ENCODE data around the gene MED16.

DNA sequence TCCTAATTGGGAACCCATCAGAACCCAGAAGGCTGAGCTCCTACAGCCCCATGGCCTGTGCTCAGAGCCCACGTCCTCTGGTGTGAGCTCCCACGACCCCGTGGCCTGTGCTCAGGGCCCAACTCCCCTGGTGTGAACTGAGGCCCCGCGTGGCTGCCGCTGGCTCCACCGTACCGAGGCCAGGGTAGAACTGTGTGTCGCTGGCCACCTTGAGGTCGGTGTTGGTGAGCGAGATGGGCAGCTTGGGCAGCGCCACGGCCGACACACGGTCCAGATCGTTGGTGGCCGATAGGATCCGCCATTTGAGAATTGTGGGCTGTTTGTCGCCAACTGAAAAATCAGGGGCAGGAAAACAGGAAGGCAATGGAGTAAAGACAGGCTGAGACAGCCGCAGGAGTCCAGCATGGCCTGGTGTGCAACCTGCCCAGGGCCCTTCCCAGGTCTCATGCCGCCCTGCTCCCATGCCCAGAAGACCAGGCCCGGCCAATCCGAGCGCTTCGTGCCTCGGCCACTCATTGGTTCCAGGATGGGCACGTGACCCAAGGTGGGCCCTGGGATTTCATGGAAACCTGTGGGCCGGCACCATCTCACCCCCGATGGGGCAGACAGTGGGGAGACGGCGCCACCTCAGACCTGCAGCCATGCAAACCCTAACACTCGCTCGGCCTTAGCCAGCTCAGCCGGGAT is 11.5 kb downstream of the MED16 start:
- TF ChIP-seq TRIM24 (CRISPR knock-in tag; IDR thresholded peaks at IDR 0.05) (no peak), SP4 (CRISPR knock-in tag; IDR thresholded peaks at IDR 0.05) (no peak), MXI1 (IDR thresholded peaks at IDR 0.05; ENCODE audit: borderline replicate concordance, low read depth, low read length) (no peak), ZNF33A (CRISPR knock-in tag; IDR thresholded peaks at IDR 0.05; ENCODE audit: borderline replicate concordance) (no peak)
- TF ChIP-seq, protein P1, sequence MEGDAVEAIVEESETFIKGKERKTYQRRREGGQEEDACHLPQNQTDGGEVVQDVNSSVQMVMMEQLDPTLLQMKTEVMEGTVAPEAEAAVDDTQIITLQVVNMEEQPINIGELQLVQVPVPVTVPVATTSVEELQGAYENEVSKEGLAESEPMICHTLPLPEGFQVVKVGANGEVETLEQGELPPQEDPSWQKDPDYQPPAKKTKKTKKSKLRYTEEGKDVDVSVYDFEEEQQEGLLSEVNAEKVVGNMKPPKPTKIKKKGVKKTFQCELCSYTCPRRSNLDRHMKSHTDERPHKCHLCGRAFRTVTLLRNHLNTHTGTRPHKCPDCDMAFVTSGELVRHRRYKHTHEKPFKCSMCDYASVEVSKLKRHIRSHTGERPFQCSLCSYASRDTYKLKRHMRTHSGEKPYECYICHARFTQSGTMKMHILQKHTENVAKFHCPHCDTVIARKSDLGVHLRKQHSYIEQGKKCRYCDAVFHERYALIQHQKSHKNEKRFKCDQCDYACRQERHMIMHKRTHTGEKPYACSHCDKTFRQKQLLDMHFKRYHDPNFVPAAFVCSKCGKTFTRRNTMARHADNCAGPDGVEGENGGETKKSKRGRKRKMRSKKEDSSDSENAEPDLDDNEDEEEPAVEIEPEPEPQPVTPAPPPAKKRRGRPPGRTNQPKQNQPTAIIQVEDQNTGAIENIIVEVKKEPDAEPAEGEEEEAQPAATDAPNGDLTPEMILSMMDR (CRISPR knock-in tag; IDR thresholded peaks at IDR 0.05), result no peak
